HEK293 (cell line): ENCODE data around the gene TBC1D5.

Source experiments
- CTCF ChIA-PET: fragments of 350-600 bp; formaldehyde crosslinking; extraction: SDS; loops from one replicate; lab custom pipeline; 2021; ENCODE audit warnings: antibody characterized with exemption; lab: Yijun Ruan, JAX
- POLR2A ChIA-PET: fragments of 300-600 bp; formaldehyde crosslinking; extraction: SDS; loops from one replicate; lab custom pipeline; 2020; ENCODE audit warnings: antibody characterized with exemption, inconsistent platforms; lab: Yijun Ruan, JAX
- H3K27ac ChIP-seq: fragments of 200-500 bp; sonication (Bioruptor generic); 2 replicates; pipeline ENCODE4 v1.5.1; 2014; ENCODE audit warnings: low read depth, low read length, control low read depth, inconsistent platforms; ENCODE audit errors: extremely low read depth
- H3K36me3 ChIP-seq, 2 experiments: fragments of 200-500 bp in 1 of 2; sonication (Bioruptor generic) in 1 of 2; 1 replicate in 1 of 2; 2 replicates in 1 of 2; pipeline ENCODE4 v1.5.1; 2014 to 2017; ENCODE audit warnings: inconsistent platforms in 2 of 2, low read length in 2 of 2; ENCODE audit not compliant: control insufficient read depth in 2 of 2, insufficient read depth in 1 of 2
- H3K4me1 ChIP-seq: fragments of 200-500 bp; sonication (Bioruptor generic); 2 replicates; pipeline ENCODE4 v1.5.1; 2014; ENCODE audit warnings: mild to moderate bottlenecking, low read length, inconsistent platforms; ENCODE audit not compliant: control insufficient read depth, insufficient read depth
- H3K4me3 ChIP-seq: 2 replicates; pipeline ENCODE4 v1.5.1; 2011; ENCODE audit warnings: low read depth, mild to moderate bottlenecking, control low read depth, low read length, moderate library complexity
- H3K9me3 ChIP-seq: fragments of 200-500 bp; sonication (Bioruptor generic); 2 replicates; pipeline ENCODE4 v1.5.1; 2014; ENCODE audit warnings: low read depth, low read length, inconsistent platforms; ENCODE audit not compliant: control insufficient read depth, insufficient read depth
- BCL11A ChIP-seq: fragments of 450-650 bp; formaldehyde crosslinking; IDR thresholded peaks from 2 replicates; pipeline ENCODE4 v1.5.1; 2016; ENCODE audit warnings: low read depth, missing biosample characterization, missing genetic modification characterization
- GLI4 ChIP-seq: fragments of 450-650 bp; formaldehyde crosslinking; IDR thresholded peaks from 2 replicates; pipeline ENCODE4 v1.5.1; 2016; ENCODE audit warnings: missing biosample characterization, missing genetic modification characterization
- KLF10 ChIP-seq: fragments of 450-650 bp; IDR thresholded peaks from 2 replicates; pipeline ENCODE4 v1.5.1; 2018; ENCODE audit warnings: missing biosample characterization, mild to moderate bottlenecking, missing genetic modification characterization
- OVOL3 ChIP-seq: fragments of 450-650 bp; formaldehyde crosslinking; IDR thresholded peaks from 2 replicates; pipeline ENCODE4 v1.5.1; 2016; ENCODE audit warnings: missing biosample characterization, missing genetic modification characterization
- REPIN1 ChIP-seq: fragments of 450-650 bp; formaldehyde crosslinking; IDR thresholded peaks from 2 replicates; pipeline ENCODE4 v1.5.1; 2017; ENCODE audit warnings: missing biosample characterization, missing genetic modification characterization, low read depth
- TCF7L2 ChIP-seq: IDR thresholded peaks from 2 replicates; pipeline ENCODE4 v1.6.1; 2011; ENCODE audit warnings: low read depth, mild to moderate bottlenecking, inconsistent platforms, low read length, moderate library complexity, borderline replicate concordance
- ZFHX2 ChIP-seq: fragments of 450-650 bp; formaldehyde crosslinking; conservative IDR thresholded peaks from 2 replicates; pipeline ENCODE4 v1.5.1; 2016; ENCODE audit warnings: missing biosample characterization, missing genetic modification characterization
- ZFP37 ChIP-seq: fragments of 450-650 bp; formaldehyde crosslinking; IDR thresholded peaks from 2 replicates; pipeline ENCODE4 v1.5.1; 2016; ENCODE audit warnings: missing biosample characterization, missing genetic modification characterization
- ZNF112 ChIP-seq: fragments of 450-650 bp; formaldehyde crosslinking; IDR thresholded peaks from 2 replicates; pipeline ENCODE4 v1.5.0; 2017; ENCODE audit warnings: missing biosample characterization, missing genetic modification characterization
- ZNF138 ChIP-seq: fragments of 450-650 bp; formaldehyde crosslinking; IDR thresholded peaks from 2 replicates; pipeline ENCODE4 v1.5.1; 2016; ENCODE audit warnings: missing biosample characterization, missing genetic modification characterization, borderline replicate concordance
- ZNF140 ChIP-seq: fragments of 450-650 bp; formaldehyde crosslinking; IDR thresholded peaks from 2 replicates; pipeline ENCODE4 v1.5.1; 2016; ENCODE audit warnings: missing biosample characterization, missing genetic modification characterization
- ZNF155 ChIP-seq: fragments of 450-650 bp; formaldehyde crosslinking; IDR thresholded peaks from 2 replicates; pipeline ENCODE4 v1.5.1; 2016; ENCODE audit warnings: missing biosample characterization, missing genetic modification characterization
- ZNF18 ChIP-seq: fragments of 450-650 bp; formaldehyde crosslinking; IDR thresholded peaks from 2 replicates; pipeline ENCODE4 v1.5.1; 2016; ENCODE audit warnings: missing biosample characterization, missing genetic modification characterization
- ZNF184 ChIP-seq: fragments of 450-650 bp; IDR thresholded peaks from 2 replicates; pipeline ENCODE4 v1.5.1; 2018; ENCODE audit warnings: missing biosample characterization, mild to moderate bottlenecking, missing genetic modification characterization
- ZNF202 ChIP-seq: fragments of 450-650 bp; formaldehyde crosslinking; IDR thresholded peaks from 2 replicates; pipeline ENCODE4 v1.5.1; 2016; ENCODE audit warnings: missing biosample characterization, missing genetic modification characterization, borderline replicate concordance
- ZNF24 ChIP-seq: fragments of 450-650 bp; formaldehyde crosslinking; IDR thresholded peaks from 2 replicates; pipeline ENCODE4 v1.5.1; 2016; ENCODE audit warnings: missing biosample characterization, missing genetic modification characterization
- ZNF280D ChIP-seq: fragments of 450-650 bp; formaldehyde crosslinking; IDR thresholded peaks from 2 replicates; pipeline ENCODE4 v1.5.1; 2016; ENCODE audit warnings: missing biosample characterization, missing genetic modification characterization
- ZNF292 ChIP-seq: fragments of 450-650 bp; formaldehyde crosslinking; IDR thresholded peaks from 2 replicates; pipeline ENCODE4 v1.5.1; 2016; ENCODE audit warnings: low read depth, missing biosample characterization, missing genetic modification characterization, borderline replicate concordance
- ZNF324 ChIP-seq: fragments of 450-650 bp; formaldehyde crosslinking; IDR thresholded peaks from 2 replicates; pipeline ENCODE4 v1.5.1; 2016; ENCODE audit warnings: missing biosample characterization, missing genetic modification characterization
- ZNF335 ChIP-seq: fragments of 450-650 bp; formaldehyde crosslinking; conservative IDR thresholded peaks from 2 replicates; pipeline ENCODE4 v1.5.1; 2016; ENCODE audit warnings: missing biosample characterization, missing genetic modification characterization
- ZNF391 ChIP-seq: fragments of 450-650 bp; formaldehyde crosslinking; IDR thresholded peaks from 2 replicates; pipeline ENCODE4 v1.5.1; 2016; ENCODE audit warnings: low read depth, missing biosample characterization, missing genetic modification characterization, borderline replicate concordance
- ZNF449 ChIP-seq: fragments of 450-650 bp; formaldehyde crosslinking; IDR thresholded peaks from 2 replicates; pipeline ENCODE4 v1.5.1; 2017; ENCODE audit warnings: missing biosample characterization, mild to moderate bottlenecking, missing genetic modification characterization, moderate library complexity
- ZNF488 ChIP-seq: fragments of 450-650 bp; formaldehyde crosslinking; IDR thresholded peaks from 2 replicates; pipeline ENCODE4 v1.5.1; 2016; ENCODE audit warnings: missing biosample characterization, missing genetic modification characterization
- ZNF837 ChIP-seq: fragments of 450-650 bp; formaldehyde crosslinking; IDR thresholded peaks from 2 replicates; pipeline ENCODE4 v1.5.1; 2016; ENCODE audit warnings: missing biosample characterization, missing genetic modification characterization

Gene TBC1D5

GRCh38 chr3:17546500-17547255 lies 195.8 kb downstream of the TBC1D5 start:
- CTCF ChIA-PET, result no interaction called here
- Histone ChIP-seq H3K4me1 (peaks cover 15% of the 10 kb centered on the region; the same call in 1 of the 2 replicates), H3K27ac (no peak overlapping the region), H3K9me3 (no peaks in the 10 kb centered on the region), H3K4me3 (no peak overlapping the region), H3K36me3 (no peaks in the 10 kb centered on the region)
- TF ChIP-seq ZNF202 (tag by site-specific recombination), result peak; percentile 68; the same call in 1 of the 2 replicates
- TF ChIP-seq ZNF138 (tag by site-specific recombination), result no peak
- no peak for TF ChIP-seq ZFHX2 (tag by site-specific recombination)
- TF ChIP-seq ZNF155 (tag by site-specific recombination), result no peak
- POLR2A ChIA-PET, result no interaction called here

- ChIA-PET POLR2A (no interaction called here), CTCF (no interaction called here)
- TF ChIP-seq ZNF18 (no peak), GLI4 (tag by site-specific recombination) (no peak), ZNF280D (no peak), ZNF24 (tag by site-specific recombination) (no peak), ZNF488 (no peak), REPIN1 (tag by site-specific recombination) (no peak), ZNF324 (tag by site-specific recombination) (no peak), ZNF391 (tag by site-specific recombination) (no peak), BCL11A (no peak), ZNF335 (tag by site-specific recombination) (no peak), TCF7L2 (no peak), ZNF140 (tag by site-specific recombination) (no peak)
- Histone ChIP-seq H3K9me3 (no peaks in the 10 kb centered on the region), H3K36me3 (no peaks in the 10 kb centered on the region), H3K4me1 (no peaks in the 10 kb centered on the region), H3K4me3 (no peak overlapping the region), H3K27ac (no peak overlapping the region)
Observed at GRCh38 chr3:17544632-17545031, 197.8 kb downstream of the TBC1D5 start.

- TF ChIP-seq ZNF449 (no peak), KLF10 (tag by site-specific recombination) (no peak), ZNF112 (no peak), ZNF18 (no peak), ZFP37 (tag by site-specific recombination) (no peak), OVOL3 (tag by site-specific recombination) (no peak), ZNF155 (tag by site-specific recombination) (no peak), ZNF837 (tag by site-specific recombination) (no peak), ZNF184 (tag by site-specific recombination) (no peak), ZNF292 (tag by site-specific recombination) (no peak)
- H3K9me3 ChIP-seq, result no peaks in the 10 kb centered on the region
- no peak overlapping the region for H3K27ac ChIP-seq
- H3K36me3 ChIP-seq, result no peaks in the 10 kb centered on the region
- ChIA-PET POLR2A (no interaction called here), CTCF (interaction anchor here (0.6 kb wide), 1 partner anchor 296 kb away, joined by 3 read pairs; no protein-coding TSS in a partner anchor)
- no peak overlapping the region for H3K4me3 ChIP-seq
- H3K4me1 ChIP-seq, result no peaks in the 10 kb centered on the region
Observed at GRCh38 chr3:17542591-17542990, 199.8 kb downstream of the TBC1D5 start.
